ENCODE results near the gene SPATS2L. TPM values are rescaled to one million over a fixed set of nuclear protein-coding genes. Genes with fewer than 3 reads are reported as not detected.

The SPATS2L gene
- total and polyA plus RNA-seq, 2 of the 13 experiments (the other 11 are each of a cell fraction or from before 2014, with no cell fraction given): 154 to 212 TPM

DNA sequence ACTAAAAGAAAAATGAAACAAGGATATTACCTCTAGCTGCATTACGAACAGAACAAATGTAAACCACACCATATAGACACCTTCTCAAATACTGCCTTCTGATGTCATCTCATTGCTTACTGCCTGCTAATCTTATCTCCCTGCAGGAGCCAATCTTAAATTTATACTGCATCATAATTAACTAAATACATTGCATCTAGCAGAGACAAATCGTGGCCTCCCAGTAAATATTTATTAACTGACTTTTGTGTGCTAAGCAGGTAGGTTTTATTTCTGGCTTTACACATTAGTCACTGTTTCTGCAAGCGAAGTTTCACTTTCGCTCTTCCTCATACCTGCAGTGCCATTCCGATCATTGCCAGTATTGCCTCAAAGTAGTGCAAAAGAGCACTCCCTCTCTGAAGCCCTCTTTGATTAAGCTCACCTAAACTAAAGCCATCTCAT is 67.5 kb downstream of the SPATS2L start:
- peaks cover 95% of the 10 kb centered on the region for H3K79me2 ChIP-seq (ENCODE audit: insufficient read depth, low read length)
- BruUV-seq (replicated peaks): TSS peak; percentile 11
- H3K4me2 ChIP-seq (ENCODE audit: low read depth, low read length): no peak overlapping the region
- no peak overlapping the region for H2AFZ ChIP-seq (ENCODE audit: low read length)
- peaks cover 16% of the 10 kb centered on the region for H4K20me1 ChIP-seq (ENCODE audit: insufficient read depth, low read length)
- POLR2A ChIA-PET: no interaction called here
- no peak overlapping the region for H3K9ac ChIP-seq (ENCODE audit: insufficient read depth, low read depth, low read length)
- no peak for FAIRE-seq
- TF ChIP-seq SRSF1 (optimal IDR thresholded peaks at IDR 0.05; ENCODE audit: low read depth, low read length) (no peak), ELF1 (CRISPR knock-in tag; IDR thresholded peaks at IDR 0.05) (0 out of 2 replicates have a peak, but pooled peaks have one; percentile 13), NCOA5 (CRISPR knock-in tag; IDR thresholded peaks at IDR 0.05) (no peak), SRF (IDR thresholded peaks at IDR 0.05; ENCODE audit: low read depth, low read length) (no peak), ZNF441 (CRISPR knock-in tag; IDR thresholded peaks at IDR 0.05; ENCODE audit: borderline replicate concordance) (no peak), CHD2 (IDR thresholded peaks at IDR 0.05; ENCODE audit: low read depth, low read length) (no peak), SIX1 (CRISPR knock-in tag; IDR thresholded peaks at IDR 0.05; ENCODE audit: borderline replicate concordance) (no peak), ZNF784 (CRISPR knock-in tag; IDR thresholded peaks at IDR 0.05; ENCODE audit: borderline replicate concordance) (no peak), RBM22 (optimal IDR thresholded peaks at IDR 0.05; ENCODE audit: low read length) (peak; percentile 67), KAT7 (CRISPR knock-in tag; IDR thresholded peaks at IDR 0.05; ENCODE audit: borderline replicate concordance) (no peak), CBX5 (CRISPR knock-in tag; IDR thresholded peaks at IDR 0.05; ENCODE audit: borderline replicate concordance) (no peak), NFE2L1 (CRISPR knock-in tag; IDR thresholded peaks at IDR 0.05; ENCODE audit: borderline replicate concordance) (no peak), ZNF350 (CRISPR knock-in tag; IDR thresholded peaks at IDR 0.05; ENCODE audit: borderline replicate concordance, low read depth) (no peak)
- intact Hi-C loops (cut with micrococcal nuclease; ENCODE audit: unreplicated experiment) (no loop called here), in situ Hi-C loops (cut with HindIII; ENCODE audit: extremely low pct_ligation_motif_present, low pct_unique_long_range_greater_than_20kb) (no loop called here)
- 76% methylated on average over 5 of the region's 5 CpGs for WGBS (ENCODE audit: low lambda C conversion rate)
- CTCF ChIA-PET (ENCODE audit: low intra/inter-chr PET ratio, low total read pairs): no interaction called here
- peaks cover 76% of the 10 kb centered on the region for H3K4me1 ChIP-seq (ENCODE audit: insufficient read depth, low read length)
- peak; percentile 25 for DNase-seq (ENCODE audit: low spot score)
- H3K27me3 ChIP-seq (ENCODE audit: control insufficient read depth in 1 of 2, insufficient read depth in 2 of 2, low read length in 2 of 2): no peaks in the 10 kb centered on the region
- H3K4me3 ChIP-seq (replicated peaks in 1 of 3; ENCODE audit: insufficient read depth in 1 of 3, low read depth in 2 of 3, low read length in 3 of 3): no peak overlapping the region
- ATAC-seq: peak; percentile 16; the same call in 1 of the 3 replicates
- no peaks in the 10 kb centered on the region for H3K9me3 ChIP-seq (ENCODE audit: low read length)
- no peak overlapping the region for H3K27ac ChIP-seq (ENCODE audit: extremely low read length, insufficient read depth, low read length)
- H3K36me3 ChIP-seq (replicated peaks in 1 of 2; ENCODE audit: control insufficient read depth in 1 of 2, insufficient read depth in 2 of 2, low read length in 2 of 2): peaks cover 8 to 41% of the 10 kb centered on the region in 2 experiments
